ENCODE results near the gene RACGAP1.

The RACGAP1 gene

GRCh38 chr12:49948866-49949845 lies 76.1 kb downstream of the RACGAP1 start:
- peaks cover 4% of the 10 kb centered on the region for H3K27me3 ChIP-seq (replicated peaks)
- DNase-seq, result no peak
- no peak for TF ChIP-seq CTCF (IDR thresholded peaks at IDR 0.05; ENCODE audit: low read depth, low read length, missing control alignments)
- H3K36me3 ChIP-seq (replicated peaks), result no peaks in the 10 kb centered on the region
- no peak overlapping the region for H3K27ac ChIP-seq
- in situ Hi-C loops (cut with HindIII; ENCODE audit: low pct_ligation_motif_present, low sequenced_read_pairs), result no loop called here
- H3K4me3 ChIP-seq (ENCODE audit: low read depth, low read length), result no peak overlapping the region

- Histone ChIP-seq H3K27me3 (replicated peaks) (no peaks in the 10 kb centered on the region), H3K27ac (no peak overlapping the region), H3K36me3 (replicated peaks) (no peaks in the 10 kb centered on the region), H3K4me3 (ENCODE audit: low read depth, low read length) (no peak overlapping the region)
- no peak for DNase-seq
- in situ Hi-C loops (cut with HindIII; ENCODE audit: low pct_ligation_motif_present, low sequenced_read_pairs), result no loop called here
- no peak for TF ChIP-seq CTCF (IDR thresholded peaks at IDR 0.05; ENCODE audit: low read depth, low read length, missing control alignments)
Observed at GRCh38 chr12:49947593-49948226, 77.6 kb downstream of the RACGAP1 start.

GRCh38 chr12:49946497-49946896 lies 78.8 kb downstream of the RACGAP1 start:
- TF ChIP-seq CTCF (IDR thresholded peaks at IDR 0.05; ENCODE audit: low read depth, low read length, missing control alignments), result no peak
- DNase-seq, result no peak
- in situ Hi-C loops (cut with HindIII; ENCODE audit: low pct_ligation_motif_present, low sequenced_read_pairs), result no loop called here
- Histone ChIP-seq H3K4me3 (ENCODE audit: low read depth, low read length) (no peak overlapping the region), H3K36me3 (replicated peaks) (no peaks in the 10 kb centered on the region), H3K27me3 (replicated peaks) (no peaks in the 10 kb centered on the region), H3K27ac (no peak overlapping the region)

- Histone ChIP-seq H3K27ac (no peak overlapping the region), H3K27me3 (replicated peaks) (no peaks in the 10 kb centered on the region), H3K36me3 (replicated peaks) (no peaks in the 10 kb centered on the region), H3K4me3 (ENCODE audit: low read depth, low read length) (no peak overlapping the region)
- TF ChIP-seq CTCF (IDR thresholded peaks at IDR 0.05; ENCODE audit: low read depth, low read length, missing control alignments), result no peak
- no peak for DNase-seq
- in situ Hi-C loops (cut with HindIII; ENCODE audit: low pct_ligation_motif_present, low sequenced_read_pairs), result no loop called here
Observed at GRCh38 chr12:49946086-49946485, 79.2 kb downstream of the RACGAP1 start.

GRCh38 chr12:49945394-49946080 lies 79.8 kb downstream of the RACGAP1 start:
- TF ChIP-seq CTCF (IDR thresholded peaks at IDR 0.05; ENCODE audit: low read depth, low read length, missing control alignments), result peak; percentile 99
- in situ Hi-C loops (cut with HindIII; ENCODE audit: low pct_ligation_motif_present, low sequenced_read_pairs), result no loop called here
- H3K27me3 ChIP-seq (replicated peaks), result no peaks in the 10 kb centered on the region
- H3K27ac ChIP-seq, result no peak overlapping the region
- DNase-seq, result peak; percentile 81
- no peaks in the 10 kb centered on the region for H3K36me3 ChIP-seq (replicated peaks)
- H3K4me3 ChIP-seq (ENCODE audit: low read depth, low read length), result peak overlapping the region; percentile 39
